Measurements from ENCODE around the gene ERICH4.
A peak's percentile ranks its signal among the peaks of the same experiment; 100 is the strongest.
"Not testable (repeated sequence)": the region's sequence is repeated elsewhere in the genome, so short reads cannot be mapped to it uniquely, and the experiment has no call there.

Gene ERICH4

GRCh38 chr19:41422955-41423354 is 20.0 kb upstream of the ERICH4 start:
- no peak overlapping the region for H3K4me3 Mint-ChIP-seq
- H3K36me3 Mint-ChIP-seq (ENCODE audit: low read depth) = peaks cover 65% of the 10 kb centered on the region
- no peaks in the 10 kb centered on the region for H3K9me3 Mint-ChIP-seq
- no peaks in the 10 kb centered on the region for H3K27me3 Mint-ChIP-seq
- no peak for DNase-seq
- peaks cover 11% of the 10 kb centered on the region for H3K4me1 Mint-ChIP-seq (ENCODE audit: low read depth)
- H3K27ac Mint-ChIP-seq = no peak overlapping the region

GRCh38 chr19:41424335-41425173 is 18.4 kb upstream of the ERICH4 start:
- Mint-ChIP-seq H3K36me3 (ENCODE audit: low read depth) (peaks cover 62% of the 10 kb centered on the region), H3K4me3 (no peak overlapping the region), H3K27ac (peak overlapping the region; percentile 26), H3K27me3 (no peaks in the 10 kb centered on the region), H3K4me1 (ENCODE audit: low read depth) (peaks cover 24% of the 10 kb centered on the region), H3K9me3 (no peaks in the 10 kb centered on the region)
- DNase-seq = no peak

GRCh38 chr19:41425174-41426115 is 17.5 kb upstream of the ERICH4 start:
- H3K4me3 Mint-ChIP-seq = no peak overlapping the region
- H3K27me3 Mint-ChIP-seq = no peaks in the 10 kb centered on the region

GRCh38 chr19:41426116-41426841 is 16.7 kb upstream of the ERICH4 start:
- Mint-ChIP-seq H3K36me3 (ENCODE audit: low read depth) (peaks cover 59% of the 10 kb centered on the region), H3K27ac (peak overlapping the region; percentile 62), H3K27me3 (no peaks in the 10 kb centered on the region), H3K4me1 (ENCODE audit: low read depth) (peaks cover 27% of the 10 kb centered on the region), H3K4me3 (no peak overlapping the region), H3K9me3 (no peaks in the 10 kb centered on the region)
- no peak for DNase-seq

More at GRCh38 chr19:41425174-41426115, 17.5 kb upstream of the ERICH4 start:
- H3K27ac Mint-ChIP-seq = peak overlapping the region; percentile 26
- no peak for DNase-seq
- peaks cover 57% of the 10 kb centered on the region for H3K36me3 Mint-ChIP-seq (ENCODE audit: low read depth)
- H3K9me3 Mint-ChIP-seq = no peaks in the 10 kb centered on the region
- H3K4me1 Mint-ChIP-seq (ENCODE audit: low read depth) = peaks cover 24% of the 10 kb centered on the region

DNA sequence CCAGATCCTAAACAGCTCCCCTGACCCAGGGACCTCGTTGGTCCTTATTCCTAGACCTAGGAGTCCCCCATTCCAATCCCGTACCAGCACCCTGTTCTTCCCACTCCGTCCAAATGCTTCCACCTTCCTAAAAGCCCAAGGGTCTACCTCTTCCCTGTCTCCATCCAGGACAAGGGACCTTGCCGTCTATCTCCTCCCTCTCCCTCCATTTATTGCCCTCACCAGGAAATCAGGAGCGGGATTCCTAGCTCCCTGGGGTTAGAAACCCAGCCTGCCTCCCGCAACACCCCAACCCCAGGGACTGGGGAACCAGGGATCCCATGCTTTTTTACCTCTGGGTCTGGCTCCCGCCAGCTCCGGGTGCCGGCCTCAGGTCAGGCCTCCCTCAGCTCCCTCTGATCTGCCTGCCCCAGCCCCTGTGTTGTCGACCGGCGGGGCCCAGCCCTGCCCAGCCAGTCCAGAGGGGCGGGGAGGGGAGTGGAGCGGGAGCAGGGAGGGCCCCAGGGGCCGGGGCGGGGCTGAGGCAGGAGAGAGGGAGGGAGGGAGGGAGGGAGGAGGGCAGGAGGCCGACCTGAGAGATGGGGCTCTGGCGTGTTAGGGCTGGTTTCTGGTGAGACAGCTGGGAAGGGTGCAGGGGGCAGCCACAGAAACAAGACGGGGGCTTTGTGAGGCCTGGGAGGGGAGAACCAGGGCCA is 15.9 kb upstream of the ERICH4 start, which contains the start of gene B3GNT8:
B3GNT8 (minus strand) TSS at position 423 of the 695 bp plus-strand sequence. CDS start 596 bp downstream, outside the sequence.
- H3K4me3 Mint-ChIP-seq = peak within 1 kb of the TSS; percentile 71
- peak within 1 kb of the TSS; percentile 85 for H3K27ac Mint-ChIP-seq
- H3K4me1 Mint-ChIP-seq (ENCODE audit: low read depth) = peaks cover 27% of the 10 kb centered on the region
- no peaks in the 10 kb centered on the region for H3K9me3 Mint-ChIP-seq
- peaks cover 60% of the 10 kb centered on the region for H3K36me3 Mint-ChIP-seq (ENCODE audit: low read depth)
- DNase-seq = peak; percentile 62
- no peaks in the 10 kb centered on the region for H3K27me3 Mint-ChIP-seq

- peaks cover 27% of the 10 kb centered on the region for H3K4me1 Mint-ChIP-seq (ENCODE audit: low read depth)
- no peaks in the 10 kb centered on the region for H3K9me3 Mint-ChIP-seq
- peak overlapping the region; percentile 71 for H3K4me3 Mint-ChIP-seq
- DNase-seq = peak; percentile 49
- H3K27me3 Mint-ChIP-seq = no peaks in the 10 kb centered on the region
- peaks cover 60% of the 10 kb centered on the region for H3K36me3 Mint-ChIP-seq (ENCODE audit: low read depth)
- H3K27ac Mint-ChIP-seq = peak overlapping the region; percentile 85
Observed at GRCh38 chr19:41427647-41428480, 15.1 kb upstream of the ERICH4 start.

DNA sequence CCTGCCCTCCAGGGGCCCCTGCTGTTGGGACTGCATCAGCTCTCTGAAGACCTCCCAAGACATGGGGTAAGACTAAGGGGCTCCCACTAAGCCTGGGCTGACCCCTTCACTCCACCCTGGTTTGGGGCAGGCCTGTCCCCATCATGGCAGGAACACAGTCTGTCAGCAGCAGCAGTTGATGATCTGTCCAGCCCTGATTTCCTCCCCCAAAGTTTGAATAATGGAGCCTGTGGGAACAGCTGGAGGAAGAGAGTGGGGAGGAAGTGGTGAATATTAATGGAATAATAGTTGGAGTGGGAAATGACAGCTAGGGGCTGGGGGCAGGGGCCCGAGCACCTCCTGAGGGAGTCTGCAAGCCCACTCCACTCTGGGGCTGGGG is 14.5 kb upstream of the ERICH4 start:
- H3K36me3 Mint-ChIP-seq (ENCODE audit: low read depth) = peaks cover 61% of the 10 kb centered on the region
- peaks cover 27% of the 10 kb centered on the region for H3K4me1 Mint-ChIP-seq (ENCODE audit: low read depth)
- DNase-seq = no peak
- H3K27me3 Mint-ChIP-seq = no peaks in the 10 kb centered on the region
- H3K9me3 Mint-ChIP-seq = no peaks in the 10 kb centered on the region
- H3K4me3 Mint-ChIP-seq = peak overlapping the region; percentile 71
- peak overlapping the region; percentile 85 for H3K27ac Mint-ChIP-seq

DNA sequence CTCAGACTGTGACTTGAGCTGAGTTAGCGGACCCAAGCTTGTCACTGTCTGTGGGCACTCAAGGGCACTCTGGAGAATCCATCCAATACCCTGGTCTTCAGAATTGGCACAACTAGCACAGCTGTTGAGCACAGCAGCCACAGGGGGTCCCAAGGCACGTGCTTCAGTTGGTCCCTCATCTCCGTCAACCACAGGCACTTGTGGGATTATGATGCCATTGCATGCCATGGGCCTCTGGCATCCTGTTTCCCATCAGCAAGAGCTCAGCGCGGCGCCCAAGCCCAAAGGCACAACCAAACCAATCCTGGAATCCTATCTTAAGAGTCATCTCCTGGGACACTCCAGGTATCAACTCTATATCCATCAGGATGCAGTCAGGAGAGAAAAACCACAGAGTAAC is 12.0 kb upstream of the ERICH4 start:
- H3K27me3 Mint-ChIP-seq = no peaks in the 10 kb centered on the region
- no peak for DNase-seq
- no peaks in the 10 kb centered on the region for H3K9me3 Mint-ChIP-seq
- H3K4me1 Mint-ChIP-seq (ENCODE audit: low read depth) = peaks cover 27% of the 10 kb centered on the region
- no peak overlapping the region for H3K4me3 Mint-ChIP-seq
- peaks cover 65% of the 10 kb centered on the region for H3K36me3 Mint-ChIP-seq (ENCODE audit: low read depth)
- H3K27ac Mint-ChIP-seq = peak overlapping the region; percentile 26

- H3K27ac Mint-ChIP-seq = peak overlapping the region; percentile 26
- H3K9me3 Mint-ChIP-seq = no peaks in the 10 kb centered on the region
- peaks cover 67% of the 10 kb centered on the region for H3K36me3 Mint-ChIP-seq (ENCODE audit: low read depth)
- H3K4me3 Mint-ChIP-seq = no peak overlapping the region
- no peaks in the 10 kb centered on the region for H3K27me3 Mint-ChIP-seq
- no peak for DNase-seq
- H3K4me1 Mint-ChIP-seq (ENCODE audit: low read depth) = peaks cover 26% of the 10 kb centered on the region
Observed at GRCh38 chr19:41431426-41432386, 11.2 kb upstream of the ERICH4 start.

DNA sequence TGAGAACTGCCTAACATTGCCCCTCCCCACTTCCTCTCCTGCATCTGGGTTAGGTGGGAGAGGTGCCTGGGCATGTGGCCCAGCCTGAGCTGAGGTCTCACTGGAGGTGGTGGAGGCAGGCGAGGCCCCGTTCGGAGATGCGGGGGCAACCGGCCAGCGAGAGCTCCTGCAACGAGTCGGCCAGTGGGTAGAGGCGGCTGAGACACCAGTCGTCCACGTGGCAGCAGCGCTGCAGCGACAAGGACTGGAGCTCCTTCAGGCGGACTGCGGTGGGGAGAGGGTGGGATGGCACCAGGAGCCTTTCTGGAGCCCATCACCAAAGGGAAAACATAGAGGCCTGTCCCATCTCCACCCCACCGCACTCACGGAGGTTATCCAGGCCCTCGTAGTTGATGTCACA is 9.8 kb upstream of the ERICH4 start:
- Mint-ChIP-seq H3K4me3 (no peak overlapping the region), H3K9me3 (no peaks in the 10 kb centered on the region), H3K27me3 (no peaks in the 10 kb centered on the region), H3K4me1 (ENCODE audit: low read depth) (peaks cover 19% of the 10 kb centered on the region), H3K27ac (no peak overlapping the region), H3K36me3 (ENCODE audit: low read depth) (peaks cover 81% of the 10 kb centered on the region)
- DNase-seq = no peak

DNA sequence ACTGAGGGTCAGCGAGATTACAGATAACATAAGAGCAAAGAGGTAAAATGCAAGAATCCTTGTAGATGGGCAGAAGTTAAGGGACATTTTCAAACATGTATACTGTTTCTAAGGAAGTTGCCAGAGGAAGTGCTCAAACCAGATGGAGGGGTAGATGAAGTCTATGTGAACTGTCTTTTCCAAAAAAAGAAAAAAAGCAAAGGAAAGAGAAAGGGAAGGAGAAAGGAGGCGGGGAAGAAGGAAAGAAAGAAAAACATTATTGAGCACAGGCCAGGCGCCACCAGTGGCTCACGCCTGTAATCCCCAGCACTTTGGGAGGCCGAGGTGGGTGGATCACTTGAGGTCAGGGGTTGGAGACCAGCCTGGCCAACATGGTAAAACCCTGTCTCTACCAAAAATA is 8.5 kb upstream of the ERICH4 start:
- Mint-ChIP-seq H3K36me3 (ENCODE audit: low read depth) (peaks cover 77% of the 10 kb centered on the region), H3K27ac (peak overlapping the region; percentile 2), H3K9me3 (no peaks in the 10 kb centered on the region), H3K4me1 (ENCODE audit: low read depth) (peaks cover 15% of the 10 kb centered on the region), H3K4me3 (no peak overlapping the region), H3K27me3 (no peaks in the 10 kb centered on the region)
- DNase-seq = no peak

DNA sequence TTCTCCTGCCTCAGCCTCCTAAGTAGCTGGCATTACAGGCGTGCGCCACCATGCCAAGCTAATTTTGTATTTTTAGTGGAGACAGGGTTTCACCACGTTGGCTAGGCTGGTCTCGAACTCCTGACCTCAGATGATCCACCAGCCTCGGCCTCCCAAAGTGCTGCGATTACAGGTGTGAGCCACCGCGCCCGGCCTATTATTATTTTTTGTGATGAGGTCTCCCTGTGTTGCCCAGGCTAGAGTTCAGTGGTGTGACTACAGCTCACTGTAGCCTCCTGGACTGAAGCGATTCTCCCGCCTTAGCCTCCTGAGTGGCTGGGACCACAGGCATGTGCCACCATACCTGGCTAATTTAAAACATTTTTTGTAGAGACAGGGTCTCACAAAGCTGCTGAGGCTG is 7.6 kb upstream of the ERICH4 start:
- H3K27me3 Mint-ChIP-seq, DNase-seq, H3K27ac Mint-ChIP-seq, H3K9me3 Mint-ChIP-seq, H3K4me3 Mint-ChIP-seq: not testable (repeated sequence)
- peaks cover 20% of the 10 kb centered on the region for H3K4me1 Mint-ChIP-seq (ENCODE audit: low read depth)
- H3K36me3 Mint-ChIP-seq (ENCODE audit: low read depth) = peaks cover 74% of the 10 kb centered on the region
